Activated naive CD4-positive, alpha-beta T cell treated with anti-CD3 and anti-CD28 coated beads, Interleukin-2, amount 10 ng/mL, durations not matched to agents 7 days and 5 days (primary cell): ENCODE results near the gene UBQLNL.

Experiments
- CTCF ChIA-PET: fragments of 350-600 bp; sonication (Branson Sonifier 250); formaldehyde crosslinking; loops from one replicate; lab custom pipeline; 2021; ENCODE audit warnings: antibody characterized with exemption; lab: Charles Lee
- DNase-seq: peaks from one replicate; pipeline ENCODE4 v3.0.0-alpha.2; 2020
- H3K27ac Mint-ChIP-seq: one replicate; pipeline ENCODE4 v1.8.0; 2021; ENCODE audit warnings: mild to moderate bottlenecking, moderate library complexity, mixed read lengths
- H3K27me3 Mint-ChIP-seq: one replicate; pipeline ENCODE4 v1.8.0; 2021; ENCODE audit warnings: mild to moderate bottlenecking, mixed read lengths
- H3K36me3 Mint-ChIP-seq: one replicate; pipeline ENCODE4 v1.8.0; 2021; ENCODE audit warnings: mixed read lengths
- H3K4me1 Mint-ChIP-seq: one replicate; pipeline ENCODE4 v1.8.0; 2021; ENCODE audit warnings: mixed read lengths
- H3K4me3 Mint-ChIP-seq: one replicate; pipeline ENCODE4 v1.8.0; 2021; ENCODE audit warnings: mild to moderate bottlenecking, moderate library complexity, mixed read lengths
- H3K9me3 Mint-ChIP-seq: one replicate; pipeline ENCODE4 v1.8.0; 2021; ENCODE audit warnings: mixed read lengths

The UBQLNL gene

DNA sequence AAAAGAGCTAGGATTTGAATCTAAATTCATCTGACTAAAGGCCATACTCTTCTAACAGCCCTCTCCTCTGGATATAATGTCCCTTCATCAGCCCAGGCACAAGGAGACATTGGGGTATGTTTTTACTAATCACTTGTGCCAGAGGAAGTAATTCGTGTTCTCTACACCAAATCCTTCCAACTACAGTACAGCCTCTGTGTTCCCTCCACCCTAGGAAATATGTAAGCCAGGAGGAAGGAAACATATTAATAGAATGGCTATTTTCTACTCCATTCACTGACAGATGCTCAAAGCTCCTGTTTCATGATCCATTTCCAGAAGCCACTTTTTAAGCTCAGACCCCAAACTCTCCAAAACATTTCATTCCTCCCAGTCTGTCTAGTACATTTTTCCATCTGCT is 12.0 kb upstream of the UBQLNL start:
- Mint-ChIP-seq H3K9me3 (no peaks in the 10 kb centered on the region), H3K4me3 (no peak overlapping the region), H3K36me3 (no peaks in the 10 kb centered on the region), H3K27me3 (peaks cover 4% of the 10 kb centered on the region), H3K27ac (no peak overlapping the region), H3K4me1 (no peaks in the 10 kb centered on the region)
- DNase-seq = no peak
- CTCF ChIA-PET = interaction anchor here (1.4 kb wide), 1 partner anchor 9 kb away, joined by 3 read pairs; no protein-coding TSS in a partner anchor

DNA sequence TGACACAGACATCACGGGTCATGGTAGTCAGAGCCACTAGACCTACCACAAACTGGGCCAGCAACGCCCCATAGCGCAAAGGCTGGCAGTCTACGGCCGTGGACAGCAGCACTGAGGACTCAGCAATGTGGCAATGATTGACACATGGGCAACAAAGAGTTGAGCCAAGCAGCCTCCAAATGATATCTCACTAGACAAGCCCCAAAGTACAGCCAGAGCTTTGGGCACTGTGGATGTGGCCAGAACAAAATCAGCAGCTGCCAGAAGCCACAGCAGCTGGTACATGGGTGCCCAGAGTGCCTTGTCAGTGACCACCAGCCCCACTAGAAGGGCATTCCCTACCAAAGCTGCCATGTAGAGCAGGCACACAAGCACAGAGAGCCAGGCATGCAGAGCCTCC is 11.2 kb upstream of the UBQLNL start:
- Mint-ChIP-seq H3K27me3 (peaks cover 4% of the 10 kb centered on the region), H3K4me1 (no peaks in the 10 kb centered on the region), H3K9me3 (no peaks in the 10 kb centered on the region), H3K36me3 (no peaks in the 10 kb centered on the region), H3K27ac (no peak overlapping the region), H3K4me3 (no peak overlapping the region)
- DNase-seq = no peak
- CTCF ChIA-PET = interaction anchor here (1.4 kb wide), 1 partner anchor 8 kb away, joined by 3 read pairs; no protein-coding TSS in a partner anchor

DNA sequence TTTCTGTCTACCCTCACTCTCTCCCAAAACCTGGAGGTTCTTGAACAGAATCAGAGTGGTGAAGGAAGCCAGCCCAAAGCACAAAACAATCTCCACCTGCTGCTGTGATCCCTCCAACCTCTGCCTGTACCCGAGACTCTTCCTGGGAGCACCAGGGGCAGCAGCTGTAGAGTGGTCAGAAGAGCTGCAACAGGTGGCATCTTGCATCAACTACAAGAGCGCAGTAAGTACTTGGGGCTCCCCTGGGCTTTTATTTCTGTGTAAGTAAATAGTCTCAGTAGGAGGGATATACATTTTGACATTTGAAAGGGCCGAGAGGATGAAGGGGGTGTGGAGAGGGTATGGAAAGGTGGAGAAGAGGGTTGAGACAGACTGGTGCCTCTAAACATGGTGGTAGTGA is 8.3 kb upstream of the UBQLNL start:
- Mint-ChIP-seq H3K27me3 (no peaks in the 10 kb centered on the region), H3K36me3 (no peaks in the 10 kb centered on the region), H3K9me3 (no peaks in the 10 kb centered on the region), H3K4me1 (no peaks in the 10 kb centered on the region), H3K4me3 (no peak overlapping the region), H3K27ac (no peak overlapping the region)
- CTCF ChIA-PET = no interaction called here
- no peak for DNase-seq

DNA sequence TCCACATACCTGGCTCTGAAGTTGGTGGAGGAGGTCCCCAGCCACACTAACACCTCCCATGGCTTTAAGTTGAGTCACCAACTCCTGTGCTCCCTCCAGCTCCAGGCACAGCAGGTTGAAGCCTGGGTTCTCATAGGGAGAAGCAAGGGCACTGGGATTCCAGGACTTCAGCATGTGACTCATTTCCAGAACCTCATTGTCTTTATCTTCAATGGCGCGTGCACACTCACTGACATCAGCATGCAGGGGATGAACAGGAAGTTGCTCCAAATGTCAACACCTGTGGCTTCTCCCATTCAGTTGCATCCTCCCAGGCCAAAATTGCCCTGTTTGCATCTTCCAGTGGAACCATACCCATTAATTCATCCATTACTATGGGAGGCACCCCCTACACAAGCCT is 5.8 kb upstream of the UBQLNL start:
- Mint-ChIP-seq H3K4me3 (no peak overlapping the region), H3K27me3 (no peaks in the 10 kb centered on the region), H3K9me3 (no peaks in the 10 kb centered on the region), H3K36me3 (no peaks in the 10 kb centered on the region), H3K4me1 (no peaks in the 10 kb centered on the region), H3K27ac (no peak overlapping the region)
- CTCF ChIA-PET = no interaction called here
- no peak for DNase-seq

DNA sequence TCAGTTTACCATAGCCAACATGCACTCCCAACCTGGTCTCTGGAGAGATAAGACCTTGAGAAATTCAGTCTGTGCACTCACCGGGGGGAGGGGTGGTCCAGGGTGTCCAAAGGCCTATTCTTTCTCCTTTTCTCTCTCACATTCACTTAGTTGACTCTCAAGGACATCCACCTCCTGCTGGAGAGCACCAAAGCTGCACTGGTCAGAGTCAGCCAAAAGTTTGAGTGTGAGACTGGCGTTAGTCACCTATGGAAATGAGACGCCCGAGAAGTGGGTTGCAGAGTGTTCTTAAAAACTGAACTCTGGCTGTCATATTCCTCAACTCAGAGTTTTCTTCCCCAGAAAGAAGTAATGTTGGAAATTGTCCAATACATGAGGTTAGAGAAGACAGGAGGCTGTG is 5.0 kb upstream of the UBQLNL start:
- H3K4me1 Mint-ChIP-seq = no peaks in the 10 kb centered on the region
- H3K27me3 Mint-ChIP-seq = no peaks in the 10 kb centered on the region
- no peak overlapping the region for H3K27ac Mint-ChIP-seq
- DNase-seq = no peak
- H3K4me3 Mint-ChIP-seq = no peak overlapping the region
- no peaks in the 10 kb centered on the region for H3K36me3 Mint-ChIP-seq
- CTCF ChIA-PET = no interaction called here
- H3K9me3 Mint-ChIP-seq = no peaks in the 10 kb centered on the region

DNA sequence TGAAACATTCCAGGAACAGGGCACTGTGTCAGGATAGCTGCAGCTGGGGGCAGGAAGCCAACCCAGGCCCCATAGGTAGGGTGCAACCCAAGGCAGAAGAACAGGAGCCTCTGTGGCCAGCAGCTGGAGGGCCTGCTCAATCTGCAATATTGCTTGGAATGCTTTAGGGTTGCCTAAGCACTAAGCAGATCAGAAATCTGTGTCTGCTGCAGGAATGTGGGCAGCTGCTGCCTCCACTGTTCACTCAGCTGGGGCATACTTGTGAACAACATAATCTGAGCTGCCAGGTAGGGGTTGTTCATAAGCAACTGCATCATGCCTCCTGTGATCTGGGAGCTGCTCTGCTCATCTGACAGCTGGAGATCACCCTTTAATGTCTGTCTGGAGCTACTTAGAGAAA is 1.7 kb downstream of the UBQLNL start:
- Mint-ChIP-seq H3K27me3 (peaks cover 4% of the 10 kb centered on the region), H3K9me3 (no peaks in the 10 kb centered on the region), H3K36me3 (no peaks in the 10 kb centered on the region), H3K27ac (no peak overlapping the region), H3K4me3 (no peak overlapping the region), H3K4me1 (no peaks in the 10 kb centered on the region)
- CTCF ChIA-PET = no interaction called here
- no peak for DNase-seq

DNA sequence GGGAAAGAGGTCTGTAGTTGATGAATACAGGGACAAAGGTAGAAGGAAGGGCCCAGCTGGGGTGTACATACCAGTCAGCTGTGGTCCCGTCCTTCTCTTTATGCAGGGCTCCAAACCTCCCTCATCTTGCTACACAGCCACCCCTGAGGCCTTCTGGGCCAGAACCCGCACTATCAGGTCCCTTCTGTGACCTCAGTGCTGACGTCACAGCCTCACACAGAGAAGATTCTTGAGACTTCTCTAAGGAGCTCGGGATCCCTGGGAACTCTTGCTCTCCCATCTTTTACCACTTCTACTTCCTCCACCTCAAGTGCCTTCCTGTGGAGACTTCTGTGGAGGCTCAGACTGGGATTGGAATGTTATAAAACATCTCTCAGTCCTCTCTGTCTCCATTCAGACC is 6.7 kb downstream of the UBQLNL start, which contains the start of gene UBQLN3:
TSS of gene UBQLN3 (minus strand) at position 155 of the 400 bp plus-strand sequence. CDS start 399 bp downstream, outside the sequence.
- H3K27ac Mint-ChIP-seq = no peak within 1 kb of the TSS
- CTCF ChIA-PET = no interaction called here
- no peaks in the 10 kb centered on the region for H3K36me3 Mint-ChIP-seq

DNA sequence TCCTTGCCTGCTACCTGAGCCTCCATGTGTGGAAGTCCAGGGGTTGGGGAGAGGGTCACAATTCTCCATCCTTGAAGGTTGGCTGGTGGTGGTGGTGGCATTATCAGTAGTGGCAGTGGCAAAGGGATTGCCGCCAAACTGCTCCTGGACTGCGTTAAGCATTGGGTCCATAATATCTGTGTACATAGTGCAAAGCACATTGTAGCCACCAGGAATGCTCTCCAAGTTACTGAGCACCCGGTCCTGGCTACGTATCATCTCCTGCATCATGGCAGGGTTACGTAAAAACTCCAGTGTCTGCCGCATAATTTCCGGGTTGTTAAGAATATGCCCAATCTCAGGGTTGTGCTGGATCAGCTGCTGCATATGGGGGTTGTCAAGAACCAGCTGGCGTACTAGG is 7.9 kb downstream of the UBQLNL start:
- DNase-seq = no peak
- Mint-ChIP-seq H3K4me3 (no peak overlapping the region), H3K36me3 (no peaks in the 10 kb centered on the region), H3K27ac (no peak overlapping the region), H3K9me3 (no peaks in the 10 kb centered on the region), H3K27me3 (peaks cover 4% of the 10 kb centered on the region), H3K4me1 (no peaks in the 10 kb centered on the region)
- CTCF ChIA-PET = no interaction called here

More for the DNA sequence above, 6.7 kb downstream of the UBQLNL start, which contains the start of gene UBQLN3:
- no peak for DNase-seq
- Mint-ChIP-seq H3K27me3 (peaks cover 4% of the 10 kb centered on the region), H3K4me1 (no peaks in the 10 kb centered on the region), H3K9me3 (no peaks in the 10 kb centered on the region), H3K4me3 (no peak within 1 kb of the TSS)

DNA sequence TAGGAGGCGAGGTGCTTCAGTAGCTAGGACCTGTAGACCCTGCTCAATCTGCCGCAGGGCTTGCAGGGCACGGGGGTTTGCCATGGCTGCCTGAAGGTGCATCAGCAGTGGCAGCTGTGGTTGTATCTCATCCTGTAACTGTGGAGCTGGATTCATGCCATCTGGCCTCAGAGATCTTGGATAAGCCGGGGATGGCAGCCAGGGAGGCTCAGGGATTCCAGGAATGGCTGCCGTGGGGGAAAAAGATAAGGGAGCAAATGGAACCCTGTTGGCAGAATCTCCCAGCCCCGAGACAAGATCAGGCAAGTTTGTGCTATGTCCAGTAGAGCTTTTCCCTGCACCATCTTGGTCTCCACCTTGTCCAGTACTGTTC is 8.6 kb downstream of the UBQLNL start:
- Mint-ChIP-seq H3K4me1 (no peaks in the 10 kb centered on the region), H3K36me3 (no peaks in the 10 kb centered on the region), H3K27ac (no peak overlapping the region), H3K4me3 (no peak overlapping the region), H3K27me3 (peaks cover 4% of the 10 kb centered on the region), H3K9me3 (no peaks in the 10 kb centered on the region)
- no peak for DNase-seq
- CTCF ChIA-PET = no interaction called here

DNA sequence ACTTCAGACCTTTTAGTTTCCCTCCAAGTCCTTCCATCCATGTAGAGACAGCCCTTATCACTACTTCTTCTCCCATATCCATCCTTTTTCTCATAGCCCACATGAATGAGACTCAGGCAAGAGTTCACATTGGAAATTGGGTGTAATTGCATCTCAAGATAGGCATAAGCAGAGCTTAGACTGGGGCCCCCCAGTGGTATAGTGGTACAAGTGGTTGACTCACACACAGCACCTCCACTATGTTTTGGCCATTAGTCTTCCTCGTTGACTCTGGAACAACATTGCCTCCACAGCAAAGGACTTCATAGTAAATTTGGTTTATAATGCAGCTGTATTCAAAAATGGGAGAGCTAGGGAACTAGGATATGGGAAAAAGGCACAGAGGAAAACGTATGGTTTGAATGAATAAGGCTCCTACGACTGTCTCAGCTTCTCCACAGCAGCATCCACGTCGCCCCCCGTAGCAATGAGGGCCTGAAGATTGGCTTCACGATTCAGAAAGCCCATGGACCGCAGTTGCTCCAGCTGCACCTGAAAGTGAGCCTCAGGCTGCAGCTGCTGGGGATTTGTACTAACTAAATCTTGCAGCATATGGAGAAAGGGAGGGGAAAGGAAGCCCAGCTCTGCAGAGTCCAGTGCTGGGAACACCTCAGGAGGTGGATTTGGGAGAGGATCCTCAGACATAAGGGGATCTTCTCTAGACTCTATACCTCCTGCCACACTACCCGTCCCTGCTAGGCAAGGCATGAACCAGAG is 9.1 kb downstream of the UBQLNL start:
- Mint-ChIP-seq H3K36me3 (no peaks in the 10 kb centered on the region), H3K27me3 (peaks cover 4% of the 10 kb centered on the region), H3K4me1 (no peaks in the 10 kb centered on the region), H3K9me3 (no peaks in the 10 kb centered on the region), H3K4me3 (no peak overlapping the region), H3K27ac (no peak overlapping the region)
- no peak for DNase-seq
- CTCF ChIA-PET = no interaction called here

DNA sequence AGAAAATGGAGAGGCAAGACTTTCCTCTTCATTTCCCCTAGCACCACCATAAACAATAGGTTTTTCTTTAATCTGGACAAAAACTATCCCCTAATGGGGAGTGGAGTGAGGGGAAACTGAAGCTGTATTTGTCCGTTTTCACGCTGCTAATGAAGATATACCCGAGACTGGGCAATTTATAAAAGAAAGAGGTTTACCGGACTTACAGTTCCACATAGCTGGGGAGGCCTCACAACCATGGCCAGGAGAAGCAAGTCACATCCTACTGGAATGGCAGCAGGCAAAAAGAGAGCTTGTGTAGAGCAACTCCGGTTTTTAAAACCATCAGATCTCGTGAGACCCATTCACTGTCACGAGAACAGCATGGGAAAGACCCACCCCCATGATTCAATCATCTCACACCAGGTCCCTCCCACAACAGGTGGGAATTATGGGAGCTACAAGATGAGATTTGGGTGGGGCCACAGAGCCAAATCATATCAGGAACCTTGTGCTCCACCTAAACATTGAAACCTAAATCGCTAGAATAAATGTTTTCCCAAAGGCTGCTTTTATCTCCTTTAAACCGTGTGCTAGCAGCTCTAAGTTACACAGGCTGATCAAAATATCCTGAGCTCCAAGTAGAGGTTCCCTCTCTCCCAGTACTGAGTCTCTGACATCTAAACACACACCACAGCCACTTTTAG is 11.0 kb downstream of the UBQLNL start:
- no peaks in the 10 kb centered on the region for H3K4me1 Mint-ChIP-seq
- no peak overlapping the region for H3K4me3 Mint-ChIP-seq
- H3K36me3 Mint-ChIP-seq = no peaks in the 10 kb centered on the region
- peaks cover 2% of the 10 kb centered on the region for H3K27me3 Mint-ChIP-seq
- DNase-seq = no peak
- CTCF ChIA-PET = no interaction called here
- no peaks in the 10 kb centered on the region for H3K9me3 Mint-ChIP-seq
- H3K27ac Mint-ChIP-seq = no peak overlapping the region

DNA sequence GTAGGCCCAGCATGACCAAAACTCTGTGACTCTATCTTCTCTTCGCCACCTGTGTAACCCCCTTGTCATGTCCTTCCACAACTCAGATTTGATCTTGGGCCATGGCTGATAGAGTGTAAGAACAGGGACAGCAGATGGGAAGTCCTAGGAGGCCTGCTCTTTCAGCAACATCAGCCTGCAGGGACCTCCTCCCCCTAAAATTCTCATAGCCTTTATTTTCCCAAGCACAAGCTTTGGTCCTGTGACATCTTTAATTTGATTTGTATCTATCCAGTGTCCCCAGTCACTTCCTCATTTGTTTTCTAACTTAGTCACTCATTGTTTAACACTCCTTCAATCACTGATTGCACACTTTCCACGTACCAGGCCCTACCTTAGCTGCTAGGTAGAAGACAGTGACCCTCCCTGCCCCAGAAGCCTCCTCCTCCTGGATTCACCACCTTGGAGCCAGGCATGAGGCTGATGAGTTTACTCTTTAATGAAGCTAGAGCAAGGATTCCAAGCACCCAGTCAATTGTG is 12.0 kb downstream of the UBQLNL start:
- Mint-ChIP-seq H3K27ac (no peak overlapping the region), H3K4me3 (no peak overlapping the region), H3K4me1 (no peaks in the 10 kb centered on the region), H3K27me3 (no peaks in the 10 kb centered on the region), H3K9me3 (no peaks in the 10 kb centered on the region), H3K36me3 (no peaks in the 10 kb centered on the region)
- no peak for DNase-seq
- CTCF ChIA-PET = no interaction called here

DNA sequence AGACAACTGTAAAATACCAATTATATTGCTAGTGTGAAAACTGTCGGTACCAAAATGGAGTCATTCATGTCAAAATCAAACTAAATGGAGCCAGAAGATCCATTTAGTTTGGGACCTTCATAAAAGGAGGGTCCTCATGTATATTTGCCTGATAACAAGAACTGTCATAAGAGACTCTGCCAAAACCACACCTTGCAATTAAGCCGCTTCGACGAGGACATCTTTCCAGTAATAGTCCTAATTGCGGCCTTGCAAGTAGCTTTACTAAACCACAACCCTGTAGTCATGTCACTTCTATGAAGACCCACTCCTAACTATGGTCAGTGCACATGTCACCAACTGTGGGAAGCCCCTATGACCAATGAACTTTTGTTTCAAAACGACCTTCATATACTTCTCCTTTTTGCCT is 16.1 kb downstream of the UBQLNL start:
- CTCF ChIA-PET = no interaction called here
- no peak for DNase-seq
- Mint-ChIP-seq H3K9me3 (no peaks in the 10 kb centered on the region), H3K4me3 (no peak overlapping the region), H3K36me3 (no peaks in the 10 kb centered on the region), H3K4me1 (no peaks in the 10 kb centered on the region), H3K27ac (no peak overlapping the region), H3K27me3 (peaks cover 3% of the 10 kb centered on the region)

DNA sequence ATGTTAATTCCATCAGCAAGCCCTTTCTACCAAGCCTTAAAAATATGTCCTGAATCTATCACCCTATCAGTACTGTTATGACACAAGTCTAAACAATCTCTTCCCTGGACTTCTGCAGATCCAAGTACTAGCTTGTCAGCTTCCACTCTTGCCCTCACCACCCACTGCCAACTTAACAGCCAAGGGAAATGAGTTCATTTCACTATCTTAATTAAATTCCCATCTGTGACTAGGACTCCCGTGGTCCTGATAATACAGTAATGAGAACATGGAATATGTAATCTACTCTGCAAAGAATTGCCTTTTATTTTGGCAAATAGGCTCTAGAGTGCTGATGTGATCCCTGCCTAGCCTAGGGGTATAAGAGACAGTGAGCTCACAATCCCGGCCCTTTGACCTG is 16.8 kb downstream of the UBQLNL start:
- CTCF ChIA-PET = no interaction called here
- H3K9me3 Mint-ChIP-seq = no peaks in the 10 kb centered on the region
- H3K4me3 Mint-ChIP-seq = no peak overlapping the region
- no peaks in the 10 kb centered on the region for H3K36me3 Mint-ChIP-seq
- peaks cover 3% of the 10 kb centered on the region for H3K27me3 Mint-ChIP-seq
- no peak for DNase-seq
- no peak overlapping the region for H3K27ac Mint-ChIP-seq
- no peaks in the 10 kb centered on the region for H3K4me1 Mint-ChIP-seq
